GM21447 (cell line): ENCODE data around the gene DSCAM.

Source experiments
- ATAC-seq: cut with Tn5 transposase; IDR thresholded peaks from one replicate; pipeline ENCODE4 v1.9.1; 2021; ENCODE audit not compliant: unreplicated experiment

DSCAM gene

DNA sequence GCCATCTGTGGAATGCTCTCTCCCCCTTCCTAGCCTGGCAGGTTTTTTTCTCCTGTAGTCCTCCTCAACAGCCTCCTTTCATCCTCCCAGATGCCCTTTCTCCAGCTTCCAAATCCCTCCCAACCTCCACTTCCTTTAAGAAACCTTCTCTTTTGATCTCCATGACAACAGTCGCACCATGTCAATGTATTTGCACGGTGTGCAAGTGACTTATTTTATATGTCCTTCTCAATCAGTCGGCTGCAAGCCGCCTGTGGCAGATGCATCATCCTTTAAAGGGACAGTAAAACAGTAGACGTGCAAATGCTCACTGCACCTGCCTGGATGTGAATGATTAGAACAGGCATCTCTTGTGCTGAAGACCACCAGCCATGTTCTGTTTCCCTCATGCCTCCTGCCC, 694.5 kb downstream of the DSCAM start:
- ATAC-seq: no peak

DNA sequence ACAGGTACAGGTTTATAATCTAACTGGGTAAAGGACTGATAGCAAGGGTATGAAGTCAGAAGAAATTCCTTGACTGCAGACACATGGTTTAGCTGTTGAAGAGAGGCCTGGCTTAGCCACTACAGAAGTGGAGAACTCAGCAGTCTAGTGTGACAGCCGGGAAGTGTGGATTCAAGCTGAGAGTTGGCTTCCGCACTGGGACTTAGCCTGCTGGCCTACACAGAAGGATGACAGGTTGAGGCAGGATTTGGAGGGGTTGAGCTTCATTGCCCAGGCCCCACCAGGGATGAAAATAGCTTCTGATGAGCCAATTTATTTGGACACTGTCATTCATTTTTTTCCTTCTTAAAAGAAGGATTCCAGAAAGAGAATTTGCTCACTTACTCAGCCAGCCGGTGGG, 695.3 kb downstream of the DSCAM start:
- no peak for ATAC-seq

DNA sequence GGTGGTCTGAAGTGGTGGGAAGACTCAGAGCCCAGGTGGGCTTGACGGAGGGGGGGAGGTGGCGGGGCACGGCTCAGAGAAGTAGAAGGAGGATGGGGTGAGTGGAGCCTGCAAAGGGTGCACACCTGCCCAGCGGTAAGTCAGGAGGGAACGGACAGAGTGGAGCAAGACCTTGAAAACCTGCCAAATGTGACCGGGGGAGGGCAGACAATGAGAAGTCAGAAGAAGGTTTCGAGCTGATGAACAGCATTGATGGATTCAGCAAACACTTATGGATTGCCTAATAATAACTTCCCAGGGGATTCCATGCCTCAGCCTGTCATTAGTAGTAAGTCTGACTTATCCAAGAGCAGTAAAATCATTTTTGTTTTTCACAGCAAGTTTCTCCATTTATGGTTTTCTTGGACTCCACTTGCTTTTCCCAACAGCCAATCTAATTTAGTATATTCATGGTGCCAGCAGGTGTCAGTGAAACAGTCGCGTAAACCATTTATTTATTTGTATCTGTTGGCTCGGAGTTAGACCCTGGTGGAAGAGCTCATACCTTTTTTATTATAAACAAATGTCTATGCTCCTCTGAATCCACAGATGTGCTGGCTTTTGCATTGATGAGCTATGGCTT, 700.6 kb downstream of the DSCAM start:
- ATAC-seq: no peak

DNA sequence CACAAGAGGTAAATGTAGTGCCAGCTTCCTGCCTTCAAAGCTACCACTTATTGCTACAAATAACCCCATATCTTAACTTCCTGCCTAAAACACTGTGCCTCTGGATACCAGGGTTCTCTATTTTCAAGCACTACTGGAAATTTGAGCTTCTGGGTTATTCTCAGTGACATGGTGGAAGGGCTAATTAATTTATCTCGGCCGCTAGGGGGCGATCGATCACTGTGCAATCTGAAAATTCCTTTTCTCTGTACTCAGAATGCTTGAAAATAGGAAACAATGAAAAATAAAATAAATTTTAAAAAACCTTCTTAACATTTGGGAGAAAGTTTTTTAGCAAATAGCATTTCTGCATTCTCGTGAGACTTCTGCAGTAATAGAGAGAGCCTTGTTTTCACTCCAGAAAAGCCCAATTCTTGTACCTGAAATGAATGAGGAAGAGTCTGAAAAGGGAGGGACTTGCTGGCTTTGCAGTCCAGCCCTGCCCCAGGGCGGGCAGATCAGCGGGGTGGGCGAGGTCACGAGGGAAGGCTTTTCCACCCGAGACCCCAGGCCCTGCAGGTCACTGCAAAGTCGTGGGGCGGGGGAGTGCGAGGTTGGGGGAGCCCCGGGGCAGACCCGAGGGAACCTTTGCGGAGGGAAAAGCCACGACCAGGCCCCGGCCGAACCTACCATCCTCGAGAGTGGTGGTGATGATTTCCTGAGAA, 703.0 kb downstream of the DSCAM start:
- ATAC-seq: no peak

DNA sequence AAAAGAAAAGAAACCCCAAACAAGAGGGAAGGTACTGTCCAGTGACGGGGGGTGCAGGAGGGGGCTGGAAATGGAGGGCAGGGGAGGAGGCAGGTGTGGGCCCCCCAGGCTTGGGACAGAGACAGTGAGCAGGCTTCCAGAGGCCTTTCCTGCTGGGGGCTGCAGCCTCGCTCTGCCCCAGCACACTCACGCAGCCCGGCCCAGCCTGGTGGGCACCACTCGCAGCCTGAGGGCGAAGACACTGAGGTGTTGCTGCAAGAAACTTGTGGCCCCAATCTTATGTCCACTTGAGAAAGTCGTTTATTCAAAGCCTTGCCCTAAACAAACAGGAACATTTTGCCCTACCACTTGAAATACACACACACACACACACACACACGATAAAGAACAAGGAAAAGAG, 705.3 kb downstream of the DSCAM start:
- ATAC-seq: no peak

GRCh38 chr21:40140675-40141074, 706.3 kb downstream of the DSCAM start:
- no peak for ATAC-seq

DNA sequence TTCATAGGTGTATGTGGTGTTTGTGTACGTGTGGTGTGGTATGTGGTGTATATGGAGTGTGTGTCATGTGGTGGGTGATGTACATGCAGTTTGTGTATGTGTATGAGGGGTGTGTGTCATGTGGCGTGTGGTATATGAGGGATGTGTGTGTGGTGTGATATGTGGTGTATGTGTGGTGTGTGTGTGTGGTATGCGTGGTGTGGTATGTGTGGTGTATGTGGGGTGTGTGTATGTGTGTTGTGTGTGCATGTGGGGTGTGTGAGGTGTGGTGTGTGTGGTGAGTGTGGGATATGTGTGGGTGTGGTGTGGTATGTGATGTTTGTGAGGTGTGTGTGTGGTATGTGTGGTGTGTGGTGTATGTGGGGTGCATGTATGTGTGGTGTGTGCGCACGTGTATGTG, 707.3 kb downstream of the DSCAM start:
- ATAC-seq: no peak

- ATAC-seq: no peak
Measured at GRCh38 chr21:40136571-40136970, 710.4 kb downstream of the DSCAM start.

GRCh38 chr21:40134731-40135492, 712.0 kb downstream of the DSCAM start:
- ATAC-seq: no peak

- no peak for ATAC-seq
Measured at GRCh38 chr21:40130476-40130875, 716.5 kb downstream of the DSCAM start.

GRCh38 chr21:40129809-40130208, 717.1 kb downstream of the DSCAM start:
- no peak for ATAC-seq

- ATAC-seq: no peak
Measured at GRCh38 chr21:40128891-40129290, 718.1 kb downstream of the DSCAM start.

GRCh38 chr21:40120940-40121575, 725.9 kb downstream of the DSCAM start:
- no peak for ATAC-seq

- no peak for ATAC-seq
Measured at GRCh38 chr21:40118527-40118926, 728.4 kb downstream of the DSCAM start.

- ATAC-seq: no peak
Measured at GRCh38 chr21:40117236-40117635, 729.7 kb downstream of the DSCAM start.

GRCh38 chr21:40115775-40116174, 731.2 kb downstream of the DSCAM start:
- ATAC-seq: no peak

- ATAC-seq: no peak
Measured at GRCh38 chr21:40102682-40103081, 744.3 kb downstream of the DSCAM start.

DNA sequence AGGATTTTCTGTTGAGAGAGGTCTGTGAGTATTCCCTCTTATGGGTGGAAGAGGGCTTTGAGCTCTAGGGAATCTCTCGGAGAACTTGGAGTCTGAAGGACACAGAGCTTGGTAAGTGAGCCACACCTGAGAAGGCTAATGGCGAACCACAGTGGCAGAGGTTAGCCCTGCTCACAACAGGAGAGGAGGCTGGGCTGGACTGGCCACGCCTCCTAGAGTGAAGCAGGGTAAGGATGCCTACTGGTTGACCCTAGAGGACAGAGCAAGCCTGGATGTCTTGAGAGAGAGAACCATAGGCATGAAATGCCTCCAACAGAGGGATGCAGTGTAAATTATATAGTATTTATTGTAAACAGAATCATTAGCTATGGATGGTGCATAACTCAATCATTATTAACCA, 747.1 kb downstream of the DSCAM start:
- no peak for ATAC-seq

- no peak for ATAC-seq
Measured at GRCh38 chr21:40095477-40095876, 751.5 kb downstream of the DSCAM start.

DNA sequence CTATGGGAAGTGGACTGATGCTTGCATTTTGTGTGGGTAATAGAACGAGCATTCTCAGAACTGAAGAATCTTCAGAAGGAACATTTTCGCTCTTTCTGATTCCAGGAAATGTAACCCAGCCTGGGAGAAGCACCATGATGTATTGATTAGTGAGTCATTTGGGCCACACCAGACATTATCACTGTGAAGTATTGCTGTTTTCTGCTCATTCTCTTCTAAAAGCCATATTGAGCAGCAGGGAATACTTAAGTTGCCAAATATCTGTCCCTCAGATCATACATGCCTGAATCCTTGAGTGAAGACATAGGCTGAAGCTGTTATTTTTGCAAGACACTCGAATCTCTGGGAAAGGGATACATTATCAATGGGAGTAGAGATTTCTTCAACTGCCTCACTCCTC, 766.6 kb downstream of the DSCAM start:
- no peak for ATAC-seq

DNA sequence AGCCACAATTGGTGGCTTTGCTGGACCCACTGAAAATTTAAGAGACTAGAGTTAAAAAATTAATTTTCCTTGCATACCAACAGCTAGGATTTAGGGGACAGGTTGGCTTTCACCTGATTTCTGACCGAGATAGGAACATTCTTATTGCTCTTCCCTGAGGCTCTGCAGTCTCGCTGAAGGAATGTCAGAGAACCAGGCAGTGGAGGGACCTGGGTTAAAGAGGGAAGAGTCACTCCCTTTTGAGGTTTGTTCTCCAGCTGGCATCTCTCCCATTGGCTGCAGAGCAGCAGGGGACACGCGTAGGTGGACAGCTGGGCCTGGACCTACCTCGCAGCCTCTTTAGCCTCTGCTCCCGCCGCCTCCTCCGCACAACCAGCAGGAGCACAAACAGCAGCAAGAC, 772.2 kb downstream of the DSCAM start:
- ATAC-seq: no peak

DNA sequence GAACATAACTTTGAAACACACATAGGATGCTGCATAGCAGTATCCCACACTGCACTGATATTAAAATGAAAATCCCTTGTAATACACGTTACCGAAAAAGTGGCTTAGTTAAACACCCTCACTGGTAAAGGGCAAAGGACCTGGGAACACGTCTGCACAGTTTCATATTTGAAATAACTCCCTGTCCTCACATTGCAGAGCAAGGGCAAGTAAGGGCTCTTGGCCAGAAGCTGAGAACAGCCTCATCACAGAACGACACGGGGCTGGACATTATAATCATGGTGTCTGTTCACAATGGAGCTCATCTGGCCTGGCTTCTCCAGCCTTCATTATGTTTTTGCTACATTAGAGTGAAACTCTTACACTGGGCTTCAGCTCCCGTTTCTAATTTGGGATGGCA, 772.8 kb downstream of the DSCAM start:
- ATAC-seq: no peak
